GM10266 (cell line): Measurements from ENCODE around the gene LBX2.

ENCODE experiments used
- DNase-seq: peaks from one replicate; pipeline ENCODE4 v3.0.0; 2012; ENCODE audit errors: extremely low spot score
- CTCF ChIP-seq: IDR thresholded peaks from 2 replicates; pipeline ENCODE4 v1.5.1; 2012; ENCODE audit warnings: mild to moderate bottlenecking, low read depth; ENCODE audit not compliant: control insufficient read depth, insufficient read depth; ENCODE audit errors: missing control alignments

Gene LBX2

GRCh38 chr2:74537140-74537539 lies 37.7 kb upstream of the LBX2 start:
- no peak for TF ChIP-seq CTCF
- DNase-seq: no peak

GRCh38 chr2:74536166-74536950 lies 37.0 kb upstream of the LBX2 start:
- no peak for DNase-seq
- no peak for TF ChIP-seq CTCF

- no peak for DNase-seq
- no peak for TF ChIP-seq CTCF
Observed at GRCh38 chr2:74535440-74535965, 36.1 kb upstream of the LBX2 start.

GRCh38 chr2:74534411-74534810 lies 35.0 kb upstream of the LBX2 start:
- TF ChIP-seq CTCF: no peak

GRCh38 chr2:74533464-74533863 lies 34.1 kb upstream of the LBX2 start:
- DNase-seq: no peak
- no peak for TF ChIP-seq CTCF

More at GRCh38 chr2:74534411-74534810, 35.0 kb upstream of the LBX2 start:
- DNase-seq: no peak

GRCh38 chr2:74532222-74532621 lies 32.8 kb upstream of the LBX2 start:
- TF ChIP-seq CTCF: peak; percentile 55
- DNase-seq: peak; percentile 49

- DNase-seq: no peak
- no peak for TF ChIP-seq CTCF
Observed at GRCh38 chr2:74531666-74532065, 32.3 kb upstream of the LBX2 start.
